A673 (cell line): ENCODE data around the gene EXOC1L. TPM values are rescaled to one million over a fixed set of nuclear protein-coding genes. Genes with fewer than 3 reads are reported as not detected.

Experiments used
- BruUV-seq: library from RNA; stranded (reverse); fragments of 400-500 nt; replicated peaks from 2 replicates; lab custom pipeline; 2021; lab: Mats Ljungman, UMichigan
- CTCF ChIA-PET: fragments of 300-600 bp; sonication (Branson Sonifier 250); formaldehyde crosslinking; loops from one replicate; lab custom pipeline; 2022; ENCODE audit warnings: antibody characterized with exemption; lab: Charles Lee
- POLR2A ChIA-PET: fragments of 300-600 bp; sonication (Branson Sonifier 250); formaldehyde crosslinking; loops from one replicate; lab custom pipeline; 2022; ENCODE audit warnings: antibody characterized with exemption; ENCODE audit not compliant: low non-redundant PET; lab: Charles Lee
- DNase-seq: peaks from one replicate; pipeline ENCODE4 v3.0.0-alpha.2; 2015; ENCODE audit warnings: low spot score
- H3K27ac ChIP-seq: fragments of 200-600 bp; sonication (generic); 2 replicates; pipeline ENCODE4 v1.5.1; 2016; ENCODE audit warnings: mixed run types, low read depth, mild to moderate bottlenecking, mixed read lengths, antibody characterized with exemption, low read length; ENCODE audit not compliant: poor library complexity, severe bottlenecking
- H3K27me3 ChIP-seq: fragments of 200-600 bp; sonication (generic); replicated peaks from 2 replicates; pipeline ENCODE4 v1.6.1; 2017; ENCODE audit warnings: mixed run types, low read depth, mild to moderate bottlenecking, mixed read lengths, antibody characterized with exemption, low read length; ENCODE audit not compliant: insufficient read depth, poor library complexity
- H3K36me3 ChIP-seq: fragments of 200-600 bp; sonication (generic); 2 replicates; pipeline ENCODE4 v1.6.1; 2016; ENCODE audit warnings: mixed run types, mild to moderate bottlenecking, mixed read lengths, antibody characterized with exemption, low read length; ENCODE audit not compliant: insufficient read depth, poor library complexity, severe bottlenecking
- H3K4me1 ChIP-seq: fragments of 200-600 bp; sonication (generic); 2 replicates; pipeline ENCODE4 v1.6.1; 2017; ENCODE audit warnings: mixed run types, mild to moderate bottlenecking, mixed read lengths, antibody characterized with exemption, low read length; ENCODE audit not compliant: insufficient read depth, poor library complexity, severe bottlenecking
- H3K4me3 ChIP-seq: fragments of 200-600 bp; sonication (generic); 2 replicates; pipeline ENCODE4 v1.5.1; 2016; ENCODE audit warnings: low read depth, mixed run types, mild to moderate bottlenecking, mixed read lengths, low read length; ENCODE audit not compliant: poor library complexity, severe bottlenecking
- H3K9me3 ChIP-seq: fragments of 200-600 bp; sonication (generic); 2 replicates; pipeline ENCODE4 v1.6.1; 2016; ENCODE audit warnings: mixed run types, low read depth, mild to moderate bottlenecking, mixed read lengths, antibody characterized with exemption, low read length; ENCODE audit not compliant: poor library complexity, severe bottlenecking
- CTCF ChIP-seq: fragments of 300-800, 200-600 bp; sonication (generic); conservative IDR thresholded peaks from 2 replicates; pipeline ENCODE4 v1.5.1; 2017; ENCODE audit warnings: low read depth, mild to moderate bottlenecking, antibody characterized with exemption, low read length, moderate library complexity, mixed read lengths
- EZH2 ChIP-seq: fragments of 200-600 bp; sonication (generic); IDR thresholded peaks from 2 replicates; pipeline ENCODE4 v1.6.1; 2017; ENCODE audit warnings: borderline replicate concordance, low read depth, mild to moderate bottlenecking, mixed read lengths, antibody characterized with exemption, low read length; ENCODE audit not compliant: poor library complexity, severe bottlenecking
- intact Hi-C: fragments of 100-400 bp; cut with micrococcal nuclease; formaldehyde crosslinking; loops from one replicate; pipeline ENCODE4 v1.10.0; 2022; ENCODE audit not compliant: unreplicated experiment
- total RNA-seq: library from RNA; stranded (reverse); gene quantifications from 2 replicates; pipeline ENCODE4 v1.2.3, GENCODE V29; 2021

Gene EXOC1L
- total RNA-seq, 1 experiment from 2014 or later: not detected

- ChIA-PET CTCF (no interaction called here), POLR2A (no interaction called here)
- no peaks in the 10 kb centered on the region for H3K4me1 ChIP-seq
- TF ChIP-seq CTCF: no peak
- no peak for TF ChIP-seq EZH2
- H3K9me3 ChIP-seq: no peaks in the 10 kb centered on the region
- no peak for DNase-seq
- H3K36me3 ChIP-seq: peaks cover 3% of the 10 kb centered on the region
- no peaks in the 10 kb centered on the region for H3K27me3 ChIP-seq
- no peak overlapping the region for H3K4me3 ChIP-seq
- no TSS peak for BruUV-seq
- intact Hi-C loops: no loop called here
- no peak overlapping the region for H3K27ac ChIP-seq
Observed at GRCh38 chr4:55876387-55876786, 56.8 kb downstream of the EXOC1L start.

GRCh38 chr4:55879224-55879623, 59.6 kb downstream of the EXOC1L start:
- CTCF ChIA-PET: no interaction called here
- H3K36me3 ChIP-seq: peaks cover 2% of the 10 kb centered on the region

GRCh38 chr4:55880652-55881280, 61.2 kb downstream of the EXOC1L start:
- POLR2A ChIA-PET: interaction anchor here (0.6 kb wide), 1 partner anchor 420 kb away, joined by 3 read pairs; no protein-coding TSS in a partner anchor

More at GRCh38 chr4:55879224-55879623, 59.6 kb downstream of the EXOC1L start:
- DNase-seq: no peak
- POLR2A ChIA-PET: no interaction called here
- Histone ChIP-seq H3K4me1 (no peaks in the 10 kb centered on the region), H3K9me3 (no peaks in the 10 kb centered on the region), H3K27me3 (no peaks in the 10 kb centered on the region), H3K4me3 (no peak overlapping the region), H3K27ac (no peak overlapping the region)
- intact Hi-C loops: no loop called here
- BruUV-seq: no TSS peak
- no peak for TF ChIP-seq CTCF
- no peak for TF ChIP-seq EZH2

More at GRCh38 chr4:55880652-55881280, 61.2 kb downstream of the EXOC1L start:
- Histone ChIP-seq H3K4me3 (no peak overlapping the region), H3K9me3 (no peaks in the 10 kb centered on the region), H3K27me3 (no peaks in the 10 kb centered on the region), H3K4me1 (no peaks in the 10 kb centered on the region), H3K27ac (no peak overlapping the region), H3K36me3 (peaks cover 2% of the 10 kb centered on the region)
- intact Hi-C loops: no loop called here
- no TSS peak for BruUV-seq
- TF ChIP-seq EZH2 (no peak), CTCF (no peak)
- no peak for DNase-seq
- CTCF ChIA-PET: no interaction called here
